ENCODE results near the gene RNU7-1.

- TF ChIP-seq EZH2 (IDR thresholded peaks at IDR 0.05; ENCODE audit: borderline replicate concordance, insufficient read depth, low read depth, low read length, poor library complexity, severe bottlenecking): no peak
- TF ChIP-seq CTCF (IDR thresholded peaks at IDR 0.05): no peak
These were observed 17.9 kb upstream of the RNU7-1 start for GRCh38 chr12:6925540-6926279.

All from B cell (primary cell).